Measurements from ENCODE around the gene KLHL6.

DNA sequence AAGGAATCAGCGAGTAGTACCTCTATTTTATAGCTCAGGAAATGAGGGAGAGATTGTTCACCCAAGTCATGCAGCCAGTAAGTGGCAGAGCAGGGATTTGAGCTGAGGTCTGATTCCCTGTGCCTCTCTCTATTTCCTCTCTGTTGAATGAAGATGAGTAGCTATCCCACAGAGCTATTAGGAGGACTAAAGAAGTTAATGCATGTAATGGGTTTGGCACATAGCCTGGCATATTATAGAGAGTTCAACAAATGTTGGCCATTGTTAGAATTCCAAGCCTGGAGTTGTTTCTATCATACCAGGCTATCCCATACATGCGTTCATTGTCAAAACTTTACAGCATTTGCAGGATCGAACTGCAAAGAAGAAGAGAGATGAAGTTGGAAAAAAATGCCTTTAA lies 21.8 kb upstream of the KLHL6 start:
- TF ChIP-seq, protein P1, sequence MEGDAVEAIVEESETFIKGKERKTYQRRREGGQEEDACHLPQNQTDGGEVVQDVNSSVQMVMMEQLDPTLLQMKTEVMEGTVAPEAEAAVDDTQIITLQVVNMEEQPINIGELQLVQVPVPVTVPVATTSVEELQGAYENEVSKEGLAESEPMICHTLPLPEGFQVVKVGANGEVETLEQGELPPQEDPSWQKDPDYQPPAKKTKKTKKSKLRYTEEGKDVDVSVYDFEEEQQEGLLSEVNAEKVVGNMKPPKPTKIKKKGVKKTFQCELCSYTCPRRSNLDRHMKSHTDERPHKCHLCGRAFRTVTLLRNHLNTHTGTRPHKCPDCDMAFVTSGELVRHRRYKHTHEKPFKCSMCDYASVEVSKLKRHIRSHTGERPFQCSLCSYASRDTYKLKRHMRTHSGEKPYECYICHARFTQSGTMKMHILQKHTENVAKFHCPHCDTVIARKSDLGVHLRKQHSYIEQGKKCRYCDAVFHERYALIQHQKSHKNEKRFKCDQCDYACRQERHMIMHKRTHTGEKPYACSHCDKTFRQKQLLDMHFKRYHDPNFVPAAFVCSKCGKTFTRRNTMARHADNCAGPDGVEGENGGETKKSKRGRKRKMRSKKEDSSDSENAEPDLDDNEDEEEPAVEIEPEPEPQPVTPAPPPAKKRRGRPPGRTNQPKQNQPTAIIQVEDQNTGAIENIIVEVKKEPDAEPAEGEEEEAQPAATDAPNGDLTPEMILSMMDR (IDR thresholded peaks at IDR 0.05; ENCODE audit: poor library complexity), result no peak
- TF ChIP-seq EZH2phosphoT487 (IDR thresholded peaks at IDR 0.05; ENCODE audit: low read depth, severe bottlenecking, unreplicated experiment), result no peak
- TF ChIP-seq EZH2 (IDR thresholded peaks at IDR 0.05; ENCODE audit: borderline replicate concordance), result no peak
